Right atrium auricular region (tissue), 2 donors: ENCODE results near the gene POU5F1. TPM values are rescaled to one million over a fixed set of nuclear protein-coding genes. Genes with fewer than 3 reads are reported as not detected.
"Not testable (repeated sequence)": the region's sequence is repeated elsewhere in the genome, so short reads cannot be mapped to it uniquely, and the experiment has no call there.

ENCODE experiments used
- DNase-seq: peaks from one replicate; pipeline ENCODE4 v3.0.0-alpha.2; 2019; ENCODE audit warnings: low spot score
- H3K27ac ChIP-seq, 2 donors: fragments of 200-600 bp; sonication (generic); 1 replicate in 1 of 2; 2 replicates in 1 of 2; pipeline ENCODE4 v1.5.1; 2016 to 2019
- H3K27me3 ChIP-seq, 2 donors: fragments of 200-600 bp; sonication (generic); one replicate each; pipeline versions ENCODE4 v1.5.1 to v1.6.0; 2017 to 2019
- H3K36me3 ChIP-seq: fragments of 200-600 bp; sonication (generic); one replicate; pipeline ENCODE4 v1.5.1; 2016
- H3K4me1 ChIP-seq, 2 donors: fragments of 200-600 bp; sonication (generic); one replicate each; pipeline versions ENCODE4 v1.5.1 to v1.6.0; 2017 to 2019
- H3K4me3 ChIP-seq, 2 donors: fragments of 200-600 bp; sonication (generic); 1 replicate in 1 of 2; 2 replicates in 1 of 2; pipeline ENCODE4 v1.5.1; 2017 to 2019; ENCODE audit warnings: mild to moderate bottlenecking in 1 of 2, moderate library complexity in 1 of 2
- H3K9me3 ChIP-seq, 2 donors: fragments of 200-600 bp; sonication (generic); one replicate each; pipeline ENCODE4 v1.5.1; 2019
- total RNA-seq, 2 donors: library from RNA; depleted of rRNA; stranded (reverse); fragments of >200 nt; gene quantifications; one replicate each; pipeline ENCODE4 v1.1.0, GENCODE V29; 2016
- TF ChIP-seq, protein P1 (sequence below), 2 donors: fragments of 200-600 bp; sonication (generic); IDR thresholded peaks; one replicate each; pipeline ENCODE4 v1.5.1; 2019; ENCODE audit warnings: antibody characterized with exemption in 2 of 2

POU5F1 gene
- total RNA-seq, 2 donors from 2014 or later, result not detected

DNA sequence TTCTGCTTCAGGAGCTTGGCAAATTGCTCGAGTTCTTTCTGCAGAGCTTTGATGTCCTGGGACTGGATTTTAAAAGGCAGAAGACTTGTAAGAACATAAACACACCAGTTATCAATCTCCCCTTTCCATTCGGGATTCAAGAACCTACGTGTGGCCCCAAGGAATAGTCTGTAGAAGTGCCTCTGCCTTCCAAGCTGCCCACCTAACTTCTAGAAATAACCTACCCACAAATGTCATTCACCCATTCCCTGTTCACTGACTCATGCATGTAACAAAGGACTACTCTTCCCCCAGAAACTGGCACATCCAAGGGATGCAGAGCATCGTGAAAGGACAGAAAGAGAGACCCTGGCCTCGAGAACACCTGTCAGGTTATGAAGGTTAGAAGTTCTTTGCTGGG lies 4.5 kb downstream of the POU5F1 start:
- TF ChIP-seq, protein P1, sequence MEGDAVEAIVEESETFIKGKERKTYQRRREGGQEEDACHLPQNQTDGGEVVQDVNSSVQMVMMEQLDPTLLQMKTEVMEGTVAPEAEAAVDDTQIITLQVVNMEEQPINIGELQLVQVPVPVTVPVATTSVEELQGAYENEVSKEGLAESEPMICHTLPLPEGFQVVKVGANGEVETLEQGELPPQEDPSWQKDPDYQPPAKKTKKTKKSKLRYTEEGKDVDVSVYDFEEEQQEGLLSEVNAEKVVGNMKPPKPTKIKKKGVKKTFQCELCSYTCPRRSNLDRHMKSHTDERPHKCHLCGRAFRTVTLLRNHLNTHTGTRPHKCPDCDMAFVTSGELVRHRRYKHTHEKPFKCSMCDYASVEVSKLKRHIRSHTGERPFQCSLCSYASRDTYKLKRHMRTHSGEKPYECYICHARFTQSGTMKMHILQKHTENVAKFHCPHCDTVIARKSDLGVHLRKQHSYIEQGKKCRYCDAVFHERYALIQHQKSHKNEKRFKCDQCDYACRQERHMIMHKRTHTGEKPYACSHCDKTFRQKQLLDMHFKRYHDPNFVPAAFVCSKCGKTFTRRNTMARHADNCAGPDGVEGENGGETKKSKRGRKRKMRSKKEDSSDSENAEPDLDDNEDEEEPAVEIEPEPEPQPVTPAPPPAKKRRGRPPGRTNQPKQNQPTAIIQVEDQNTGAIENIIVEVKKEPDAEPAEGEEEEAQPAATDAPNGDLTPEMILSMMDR (IDR thresholded peaks at IDR 0.05), result no peak
- Histone ChIP-seq H3K27ac (no peak overlapping the region), H3K9me3 (no peaks in the 10 kb centered on the region), H3K27me3 (no peaks in the 10 kb centered on the region), H3K36me3 (no peaks in the 10 kb centered on the region), H3K4me1 (no peaks in the 10 kb centered on the region), H3K4me3 (no peak overlapping the region)
- no peak for DNase-seq

DNA sequence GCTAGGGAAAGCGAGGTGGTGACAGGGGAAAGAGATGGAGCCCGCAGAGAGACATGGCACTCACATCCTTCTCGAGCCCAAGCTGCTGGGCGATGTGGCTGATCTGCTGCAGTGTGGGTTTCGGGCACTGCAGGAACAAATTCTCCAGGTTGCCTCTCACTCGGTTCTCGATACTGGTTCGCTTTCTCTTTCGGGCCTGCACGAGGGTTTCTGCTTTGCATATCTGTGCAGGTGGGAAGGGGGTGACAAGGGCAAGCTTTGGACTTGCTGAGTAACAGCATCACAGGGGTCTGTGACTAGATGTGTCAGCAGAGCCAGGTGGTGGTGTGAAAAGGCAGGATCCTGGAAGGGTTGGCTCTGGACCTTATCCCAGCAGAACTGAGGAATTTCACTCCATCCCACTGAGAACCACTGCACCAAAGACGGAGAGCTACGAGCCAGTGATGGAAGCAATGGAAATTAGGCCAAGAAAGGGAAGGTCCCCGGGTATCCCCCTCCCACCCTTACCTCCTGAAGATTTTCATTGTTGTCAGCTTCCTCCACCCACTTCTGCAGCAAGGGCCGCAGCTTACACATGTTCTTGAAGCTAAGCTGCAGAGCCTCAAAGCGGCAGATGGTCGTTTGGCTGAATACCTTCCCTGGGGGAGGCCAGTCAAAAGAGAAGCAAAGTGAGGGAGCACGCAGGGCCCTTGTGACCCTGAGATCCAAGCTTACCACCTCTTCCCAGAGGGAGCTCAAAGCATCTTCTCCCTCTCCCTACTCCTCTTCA lies 5.2 kb downstream of the POU5F1 start:
- H3K4me1 ChIP-seq, H3K27ac ChIP-seq, H3K27me3 ChIP-seq, H3K9me3 ChIP-seq, DNase-seq, H3K36me3 ChIP-seq, H3K4me3 ChIP-seq: not testable (repeated sequence)

DNA sequence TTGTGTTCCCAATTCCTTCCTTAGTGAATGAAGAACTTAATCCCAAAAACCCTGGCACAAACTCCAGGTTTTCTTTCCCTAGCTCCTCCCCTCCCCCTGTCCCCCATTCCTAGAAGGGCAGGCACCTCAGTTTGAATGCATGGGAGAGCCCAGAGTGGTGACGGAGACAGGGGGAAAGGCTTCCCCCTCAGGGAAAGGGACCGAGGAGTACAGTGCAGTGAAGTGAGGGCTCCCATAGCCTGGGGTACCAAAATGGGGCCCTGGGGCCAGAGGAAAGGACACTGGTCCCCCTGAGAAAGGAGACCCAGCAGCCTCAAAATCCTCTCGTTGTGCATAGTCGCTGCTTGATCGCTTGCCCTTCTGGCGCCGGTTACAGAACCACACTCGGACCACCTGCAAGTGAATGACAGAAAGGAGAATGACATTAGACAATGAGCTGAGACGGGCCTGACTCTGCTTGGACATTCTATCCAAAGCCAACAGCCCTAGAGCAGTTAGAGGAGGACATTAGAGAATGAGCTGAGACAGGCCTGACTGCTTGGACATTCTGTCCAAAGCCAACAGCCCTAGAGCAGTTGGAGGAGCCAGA lies 5.9 kb downstream of the POU5F1 start:
- not testable (repeated sequence) for H3K4me3 ChIP-seq, H3K27me3 ChIP-seq, DNase-seq, H3K36me3 ChIP-seq, H3K27ac ChIP-seq, H3K4me1 ChIP-seq, H3K9me3 ChIP-seq

DNA sequence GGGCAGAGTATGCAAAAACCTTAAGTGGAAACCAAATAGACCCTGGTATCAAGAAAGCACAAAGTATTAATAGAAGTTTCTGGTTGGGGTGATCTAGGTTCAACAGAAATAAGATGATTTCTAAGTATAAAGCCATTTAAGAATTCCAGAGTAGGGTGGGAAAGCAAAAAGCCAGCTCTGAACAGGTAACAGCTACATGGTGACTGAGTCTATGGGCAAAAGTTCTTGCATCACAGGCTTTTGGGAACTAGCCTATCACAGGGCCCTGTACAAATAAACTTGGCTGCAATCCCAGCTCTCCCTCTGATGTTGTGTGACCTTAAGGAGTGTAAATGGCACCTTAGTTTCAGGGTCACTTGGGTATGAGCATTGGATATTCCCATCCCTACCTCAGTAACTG lies 6.6 kb downstream of the POU5F1 start:
- Histone ChIP-seq H3K4me1 (peaks cover 0 to 8% of the 10 kb centered on the region in 2 donors), H3K9me3 (no peaks in the 10 kb centered on the region), H3K4me3 (no peak overlapping the region), H3K36me3 (no peaks in the 10 kb centered on the region), H3K27ac (no peak overlapping the region), H3K27me3 (no peaks in the 10 kb centered on the region)
- TF ChIP-seq, protein P1 (IDR thresholded peaks at IDR 0.05), result no peak
- DNase-seq, result no peak

DNA sequence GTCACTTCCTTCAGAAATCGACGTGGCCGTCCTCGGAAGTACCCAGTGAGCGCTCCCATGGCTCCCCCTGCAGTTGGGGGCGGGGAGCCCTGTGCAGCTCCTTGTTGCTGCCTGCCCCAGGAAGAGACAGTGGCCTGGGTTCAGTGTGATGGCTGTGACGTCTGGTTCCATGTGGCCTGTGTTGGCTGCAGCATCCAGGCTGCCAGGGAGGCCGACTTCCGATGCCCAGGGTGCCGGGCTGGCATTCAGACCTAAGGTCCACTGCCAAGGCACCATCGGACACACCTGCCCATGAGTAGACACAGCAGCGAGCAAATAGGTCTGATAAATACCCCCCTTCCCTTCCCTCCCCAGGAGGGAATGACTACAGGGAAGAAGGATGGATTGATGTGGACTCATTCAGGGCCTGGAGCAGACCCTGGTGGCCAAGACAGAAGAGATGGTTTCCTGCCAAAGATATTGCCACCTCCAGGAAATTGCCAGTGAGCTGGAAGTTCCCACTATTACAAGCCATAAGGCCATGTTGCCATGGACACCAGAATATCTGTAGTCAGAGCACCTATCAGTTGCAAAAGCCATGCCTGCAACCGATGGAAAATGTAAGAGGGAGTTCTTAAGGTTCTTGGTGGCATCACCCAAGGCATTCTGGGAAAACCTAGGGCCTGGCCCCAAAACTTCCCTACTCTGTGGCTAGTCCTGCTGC lies 7.9 kb downstream of the POU5F1 start:
- Histone ChIP-seq H3K4me3 (no peak overlapping the region), H3K27me3 (no peaks in the 10 kb centered on the region), H3K36me3 (no peaks in the 10 kb centered on the region), H3K9me3 (no peaks in the 10 kb centered on the region), H3K4me1 (peaks cover 0 to 12% of the 10 kb centered on the region in 2 donors), H3K27ac (no peak overlapping the region)
- TF ChIP-seq, protein P1 (IDR thresholded peaks at IDR 0.05), result no peak
- DNase-seq, result no peak

DNA sequence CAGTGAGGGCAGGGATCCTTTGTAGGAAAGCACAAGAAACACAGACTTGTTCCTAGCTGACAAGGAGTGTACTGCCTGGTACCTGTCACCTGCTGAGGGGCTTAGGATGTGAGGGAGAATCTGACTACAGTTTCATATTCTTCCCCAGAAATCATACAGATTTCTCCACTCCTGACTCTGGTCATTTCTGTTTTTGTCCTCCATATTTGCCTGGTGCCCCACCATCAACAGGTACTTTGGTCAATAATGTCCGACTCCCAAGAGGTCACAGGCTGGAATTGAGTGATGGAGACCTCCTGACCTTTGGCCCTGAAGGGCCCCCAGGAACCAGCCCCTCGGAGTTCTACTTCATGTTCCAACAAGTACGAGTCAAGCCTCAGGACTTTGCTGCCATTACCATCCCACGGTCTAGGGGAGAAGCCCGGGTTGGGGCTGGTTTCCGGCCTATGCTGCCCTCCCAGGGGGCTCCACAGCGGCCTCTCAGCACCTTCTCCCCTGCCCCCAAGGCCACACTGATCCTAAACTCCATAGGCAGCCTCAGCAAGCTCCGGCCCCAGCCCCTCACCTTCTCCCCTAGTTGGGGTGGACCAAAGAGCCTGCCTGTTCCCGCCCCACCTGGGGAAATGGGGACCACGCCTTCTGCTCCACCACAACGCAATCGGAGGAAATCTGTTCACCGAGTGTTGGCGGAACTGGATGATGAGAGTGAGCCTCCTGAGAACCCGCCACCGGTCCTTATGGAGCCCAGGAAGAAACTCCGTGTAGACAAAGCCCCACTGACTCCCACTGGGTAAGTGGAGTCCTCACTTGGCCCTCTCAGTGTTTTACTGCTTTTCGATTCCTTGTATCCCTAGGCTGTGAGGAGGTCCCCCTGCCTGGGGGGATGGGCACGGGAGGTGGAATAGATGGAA lies 9.0 kb downstream of the POU5F1 start:
- no peak for DNase-seq
- Histone ChIP-seq H3K4me1 (peaks cover 0 to 20% of the 10 kb centered on the region in 2 donors), H3K9me3 (no peaks in the 10 kb centered on the region), H3K4me3 (no peak overlapping the region), H3K27ac (no peak overlapping the region), H3K36me3 (no peaks in the 10 kb centered on the region), H3K27me3 (no peaks in the 10 kb centered on the region)
- TF ChIP-seq, protein P1 (IDR thresholded peaks at IDR 0.05), result no peak
